Endometrial microvascular endothelial cells (primary cell): ENCODE results near the gene SELENOW. TPM values are rescaled to one million over a fixed set of nuclear protein-coding genes. Genes with fewer than 3 reads are reported as not detected.
"Not testable (repeated sequence)": the region's sequence is repeated elsewhere in the genome, so short reads cannot be mapped to it uniquely, and the experiment has no call there.

Source experiments
- in situ Hi-C: cut with HindIII; loops from 2 replicates; pipeline ENCODE4 v1.10.0; 2017; ENCODE audit warnings: low sequenced_read_pairs, low pct_unique_long_range_greater_than_20kb; ENCODE audit errors: inconsistent ontology term
- total RNA-seq: library from RNA; depleted of rRNA; stranded (reverse); fragments of >200 nt; gene quantifications from one replicate; pipeline ENCODE4 v1.2.3, GENCODE V29; 2015; ENCODE audit errors: inconsistent ontology term

The SELENOW gene
- total RNA-seq, 1 donor from 2014 or later: 718 TPM

GRCh38 chr19:47777245-47778048, 1.1 kb upstream of the SELENOW start:
- in situ Hi-C loops: not testable (repeated sequence)

GRCh38 chr19:47778954-47779351, 450 bp downstream of the SELENOW start:
- in situ Hi-C loops: no loop called here

- in situ Hi-C loops: no loop called here
Measured at GRCh38 chr19:47779524-47780214, 1.2 kb downstream of the SELENOW start.

- in situ Hi-C loops: no loop called here
Measured at GRCh38 chr19:47780215-47780551, 1.7 kb downstream of the SELENOW start.

- in situ Hi-C loops: no loop called here
Measured at GRCh38 chr19:47781590-47782262, 3.2 kb downstream of the SELENOW start.

GRCh38 chr19:47786566-47786965, 8.1 kb downstream of the SELENOW start:
- in situ Hi-C loops: no loop called here

GRCh38 chr19:47787307-47787706, 8.8 kb downstream of the SELENOW start:
- in situ Hi-C loops: not testable (repeated sequence)

- in situ Hi-C loops: not testable (repeated sequence)
Measured at GRCh38 chr19:47789811-47790210, 11.3 kb downstream of the SELENOW start.

GRCh38 chr19:47790398-47790814, 11.9 kb downstream of the SELENOW start:
- in situ Hi-C loops: no loop called here

GRCh38 chr19:47792616-47793015, 14.1 kb downstream of the SELENOW start:
- in situ Hi-C loops: no loop called here

- in situ Hi-C loops: no loop called here
Measured at GRCh38 chr19:47794526-47794925, 16.0 kb downstream of the SELENOW start.

GRCh38 chr19:47796785-47797184, 18.3 kb downstream of the SELENOW start:
- in situ Hi-C loops: no loop called here

- in situ Hi-C loops: no loop called here
Measured at GRCh38 chr19:47797996-47798903, 19.7 kb downstream of the SELENOW start.

- in situ Hi-C loops: no loop called here
Measured at GRCh38 chr19:47798904-47799266, 20.4 kb downstream of the SELENOW start.

- in situ Hi-C loops: no loop called here
Measured at GRCh38 chr19:47801270-47801669, 22.8 kb downstream of the SELENOW start.

GRCh38 chr19:47802521-47803043, 24.1 kb downstream of the SELENOW start:
- in situ Hi-C loops: no loop called here

GRCh38 chr19:47803148-47803547, 24.6 kb downstream of the SELENOW start:
- in situ Hi-C loops: not testable (repeated sequence)

- in situ Hi-C loops: not testable (repeated sequence)
Measured at GRCh38 chr19:47803671-47804070, 25.2 kb downstream of the SELENOW start.

GRCh38 chr19:47804451-47804850, 25.9 kb downstream of the SELENOW start, which contains the start of gene TPRX1:
Gene TPRX1, minus strand, starts transcription at chr19:47804551. Its CDS starts 12 bp downstream, at chr19:47804539.
- in situ Hi-C loops: not testable (repeated sequence)
